GM18517 (cell line): Measurements from ENCODE around the gene SULT1B1.

Experiments
- ATAC-seq: cut with Tn5 transposase; IDR thresholded peaks from one replicate; pipeline ENCODE4 v1.9.1; 2021; ENCODE audit warnings: mild to moderate bottlenecking, moderate library complexity; ENCODE audit not compliant: unreplicated experiment

The SULT1B1 gene

GRCh38 chr4:69701696-69702095, 58.7 kb downstream of the SULT1B1 start:
- no peak for ATAC-seq

GRCh38 chr4:69697536-69698242, 62.7 kb downstream of the SULT1B1 start:
- no peak for ATAC-seq

GRCh38 chr4:69689599-69689998, 70.8 kb downstream of the SULT1B1 start:
- ATAC-seq, result peak; percentile 70

GRCh38 chr4:69684804-69685203, 75.6 kb downstream of the SULT1B1 start:
- ATAC-seq, result no peak
